NCI-H1436 (cell line): ENCODE measurements around the gene LRTM2.

ENCODE experiments used
- DNase-seq: peaks from one replicate; lab custom pipeline; 2025; lab: John Stamatoyannopoulos, UW

Gene LRTM2

GRCh38 chr12:1865284-1865866 lies 45.0 kb downstream of the LRTM2 start:
- no peak for DNase-seq

GRCh38 chr12:1869145-1869544 lies 48.8 kb downstream of the LRTM2 start:
- no peak for DNase-seq

GRCh38 chr12:1870086-1870485 lies 49.7 kb downstream of the LRTM2 start:
- DNase-seq = no peak

- no peak for DNase-seq
Observed at GRCh38 chr12:1870998-1871917, 50.9 kb downstream of the LRTM2 start.

GRCh38 chr12:1872001-1872400 lies 51.6 kb downstream of the LRTM2 start:
- DNase-seq = no peak

GRCh38 chr12:1872448-1872847 lies 52.1 kb downstream of the LRTM2 start:
- no peak for DNase-seq

- no peak for DNase-seq
Observed at GRCh38 chr12:1873531-1874510, 53.5 kb downstream of the LRTM2 start.

GRCh38 chr12:1875608-1876007 lies 55.2 kb downstream of the LRTM2 start:
- no peak for DNase-seq

GRCh38 chr12:1876086-1876485 lies 55.7 kb downstream of the LRTM2 start:
- no peak for DNase-seq

- no peak for DNase-seq
Observed at GRCh38 chr12:1877169-1877878, 57.0 kb downstream of the LRTM2 start.

- DNase-seq = no peak
Observed at GRCh38 chr12:1878214-1878613, 57.8 kb downstream of the LRTM2 start.

GRCh38 chr12:1878695-1879094 lies 58.3 kb downstream of the LRTM2 start:
- DNase-seq = no peak

- DNase-seq = no peak
Observed at GRCh38 chr12:1879633-1880032, 59.3 kb downstream of the LRTM2 start.

- DNase-seq = no peak
Observed at GRCh38 chr12:1880153-1880845, 59.9 kb downstream of the LRTM2 start.

- no peak for DNase-seq
Observed at GRCh38 chr12:1880876-1881275, 60.5 kb downstream of the LRTM2 start.

- no peak for DNase-seq
Observed at GRCh38 chr12:1881301-1881700, 60.9 kb downstream of the LRTM2 start.

GRCh38 chr12:1881936-1882335 lies 61.6 kb downstream of the LRTM2 start:
- DNase-seq = no peak

- no peak for DNase-seq
Observed at GRCh38 chr12:1882405-1882804, 62.0 kb downstream of the LRTM2 start.

GRCh38 chr12:1882850-1883470 lies 62.6 kb downstream of the LRTM2 start:
- DNase-seq = no peak

- DNase-seq = no peak
Observed at GRCh38 chr12:1883513-1883912, 63.1 kb downstream of the LRTM2 start.

- no peak for DNase-seq
Observed at GRCh38 chr12:1884651-1885050, 64.3 kb downstream of the LRTM2 start.
